GM10266 (cell line): ENCODE measurements around the gene BIVM.

Experiments
- DNase-seq: peaks from one replicate; pipeline ENCODE4 v3.0.0; 2012; ENCODE audit errors: extremely low spot score
- CTCF ChIP-seq: IDR thresholded peaks from 2 replicates; pipeline ENCODE4 v1.5.1; 2012; ENCODE audit warnings: mild to moderate bottlenecking, low read depth; ENCODE audit not compliant: control insufficient read depth, insufficient read depth; ENCODE audit errors: missing control alignments

The BIVM gene

GRCh38 chr13:102879793-102880499, 81.0 kb downstream of the BIVM start:
- no peak for TF ChIP-seq CTCF
- no peak for DNase-seq

- TF ChIP-seq CTCF, result no peak
- no peak for DNase-seq
Observed at GRCh38 chr13:102881819-102882686, 83.1 kb downstream of the BIVM start.
